ENCODE measurements around the gene RBMY1B.
"Not testable (repeated sequence)": the region's sequence is repeated elsewhere in the genome, so short reads cannot be mapped to it uniquely, and the experiment has no call there.

DNA sequence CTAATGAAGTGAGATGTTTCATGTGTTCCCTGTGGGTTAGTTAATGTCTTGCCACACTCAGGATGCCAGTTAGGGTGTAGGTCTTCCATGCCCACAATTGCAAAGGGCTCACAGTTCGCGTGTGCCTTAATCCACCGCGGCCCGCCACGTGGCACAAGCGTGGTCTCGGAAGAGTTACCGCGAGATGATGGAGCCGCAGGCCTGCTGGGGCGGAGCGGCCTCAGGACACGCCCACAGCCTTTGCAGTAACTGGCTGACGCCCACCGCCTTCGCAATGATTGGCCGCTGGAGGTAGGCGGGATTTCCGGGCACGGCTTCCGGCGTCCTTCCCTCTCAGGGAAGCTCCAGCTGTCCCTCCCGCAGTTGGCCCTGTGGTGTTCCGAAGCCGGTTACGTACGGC is 23.4 kb downstream of the RBMY1B start, which contains the start of gene RBMY1A1:
- TF ChIP-seq, protein P1, sequence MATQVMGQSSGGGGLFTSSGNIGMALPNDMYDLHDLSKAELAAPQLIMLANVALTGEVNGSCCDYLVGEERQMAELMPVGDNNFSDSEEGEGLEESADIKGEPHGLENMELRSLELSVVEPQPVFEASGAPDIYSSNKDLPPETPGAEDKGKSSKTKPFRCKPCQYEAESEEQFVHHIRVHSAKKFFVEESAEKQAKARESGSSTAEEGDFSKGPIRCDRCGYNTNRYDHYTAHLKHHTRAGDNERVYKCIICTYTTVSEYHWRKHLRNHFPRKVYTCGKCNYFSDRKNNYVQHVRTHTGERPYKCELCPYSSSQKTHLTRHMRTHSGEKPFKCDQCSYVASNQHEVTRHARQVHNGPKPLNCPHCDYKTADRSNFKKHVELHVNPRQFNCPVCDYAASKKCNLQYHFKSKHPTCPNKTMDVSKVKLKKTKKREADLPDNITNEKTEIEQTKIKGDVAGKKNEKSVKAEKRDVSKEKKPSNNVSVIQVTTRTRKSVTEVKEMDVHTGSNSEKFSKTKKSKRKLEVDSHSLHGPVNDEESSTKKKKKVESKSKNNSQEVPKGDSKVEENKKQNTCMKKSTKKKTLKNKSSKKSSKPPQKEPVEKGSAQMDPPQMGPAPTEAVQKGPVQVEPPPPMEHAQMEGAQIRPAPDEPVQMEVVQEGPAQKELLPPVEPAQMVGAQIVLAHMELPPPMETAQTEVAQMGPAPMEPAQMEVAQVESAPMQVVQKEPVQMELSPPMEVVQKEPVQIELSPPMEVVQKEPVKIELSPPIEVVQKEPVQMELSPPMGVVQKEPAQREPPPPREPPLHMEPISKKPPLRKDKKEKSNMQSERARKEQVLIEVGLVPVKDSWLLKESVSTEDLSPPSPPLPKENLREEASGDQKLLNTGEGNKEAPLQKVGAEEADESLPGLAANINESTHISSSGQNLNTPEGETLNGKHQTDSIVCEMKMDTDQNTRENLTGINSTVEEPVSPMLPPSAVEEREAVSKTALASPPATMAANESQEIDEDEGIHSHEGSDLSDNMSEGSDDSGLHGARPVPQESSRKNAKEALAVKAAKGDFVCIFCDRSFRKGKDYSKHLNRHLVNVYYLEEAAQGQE (IDR thresholded peaks at IDR 0.05; ENCODE audit: insufficient replicate concordance, low read depth), result not testable (repeated sequence)
- TF ChIP-seq GABPA (IDR thresholded peaks at IDR 0.05; ENCODE audit: low read depth), result not testable (repeated sequence)
